ENCODE results near the gene SNN. TPM values are rescaled to one million over a fixed set of nuclear protein-coding genes. Genes with fewer than 3 reads are reported as not detected.

The SNN gene
- total RNA-seq, 1 donor from 2014 or later = 23.4 TPM

DNA sequence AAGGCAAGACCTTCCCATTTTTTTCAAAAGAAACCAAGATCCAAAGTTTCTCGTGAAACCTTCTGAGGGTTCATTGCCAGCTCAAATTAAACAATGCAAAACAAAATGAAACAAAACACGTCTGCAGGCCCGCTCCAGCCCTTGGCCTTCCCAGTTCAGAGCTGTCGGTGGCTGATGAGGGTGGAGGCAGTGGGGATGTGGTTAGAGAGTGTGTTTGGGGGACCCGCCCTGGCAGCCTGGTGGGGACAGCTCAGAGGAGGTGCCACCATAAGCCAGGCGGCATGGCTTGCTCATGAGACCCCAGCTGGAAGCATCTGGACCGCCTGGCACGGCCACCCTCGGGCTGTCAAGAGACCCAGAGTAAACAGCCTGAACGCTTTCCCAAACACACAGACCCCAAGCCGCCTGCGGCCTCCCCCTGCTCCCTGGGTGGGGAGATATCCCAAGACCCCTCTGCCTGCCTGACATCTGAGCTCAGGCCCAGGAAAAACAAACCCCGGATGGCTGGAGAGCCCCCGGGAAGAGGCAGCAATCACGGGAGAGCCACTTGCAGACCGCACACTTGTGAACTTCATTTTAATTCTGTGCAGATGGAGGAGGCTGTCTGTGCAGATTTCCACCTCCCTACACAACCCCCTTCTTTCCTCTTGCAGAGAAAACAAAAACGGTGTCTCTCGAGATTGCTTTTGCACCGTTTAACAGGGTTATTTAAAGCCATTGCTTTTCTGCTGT, 46.2 kb upstream of the SNN start:
- TF ChIP-seq, protein P1, sequence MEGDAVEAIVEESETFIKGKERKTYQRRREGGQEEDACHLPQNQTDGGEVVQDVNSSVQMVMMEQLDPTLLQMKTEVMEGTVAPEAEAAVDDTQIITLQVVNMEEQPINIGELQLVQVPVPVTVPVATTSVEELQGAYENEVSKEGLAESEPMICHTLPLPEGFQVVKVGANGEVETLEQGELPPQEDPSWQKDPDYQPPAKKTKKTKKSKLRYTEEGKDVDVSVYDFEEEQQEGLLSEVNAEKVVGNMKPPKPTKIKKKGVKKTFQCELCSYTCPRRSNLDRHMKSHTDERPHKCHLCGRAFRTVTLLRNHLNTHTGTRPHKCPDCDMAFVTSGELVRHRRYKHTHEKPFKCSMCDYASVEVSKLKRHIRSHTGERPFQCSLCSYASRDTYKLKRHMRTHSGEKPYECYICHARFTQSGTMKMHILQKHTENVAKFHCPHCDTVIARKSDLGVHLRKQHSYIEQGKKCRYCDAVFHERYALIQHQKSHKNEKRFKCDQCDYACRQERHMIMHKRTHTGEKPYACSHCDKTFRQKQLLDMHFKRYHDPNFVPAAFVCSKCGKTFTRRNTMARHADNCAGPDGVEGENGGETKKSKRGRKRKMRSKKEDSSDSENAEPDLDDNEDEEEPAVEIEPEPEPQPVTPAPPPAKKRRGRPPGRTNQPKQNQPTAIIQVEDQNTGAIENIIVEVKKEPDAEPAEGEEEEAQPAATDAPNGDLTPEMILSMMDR (IDR thresholded peaks at IDR 0.05) = no peak
- Mint-ChIP-seq H3K4me1 (ENCODE audit: unreplicated experiment) (peaks cover 71% of the 10 kb centered on the region), H3K27me3 (ENCODE audit: unreplicated experiment) (no peaks in the 10 kb centered on the region), H3K9me3 (ENCODE audit: unreplicated experiment) (peaks cover 4% of the 10 kb centered on the region), H3K4me3 (ENCODE audit: unreplicated experiment) (peak overlapping the region; percentile 58), H3K27ac (ENCODE audit: unreplicated experiment) (peak overlapping the region; percentile 94), H3K36me3 (ENCODE audit: unreplicated experiment) (peaks cover 3% of the 10 kb centered on the region)
- DNase-seq (ENCODE audit: extremely low spot score, unreplicated experiment) = peak; percentile 87

DNA sequence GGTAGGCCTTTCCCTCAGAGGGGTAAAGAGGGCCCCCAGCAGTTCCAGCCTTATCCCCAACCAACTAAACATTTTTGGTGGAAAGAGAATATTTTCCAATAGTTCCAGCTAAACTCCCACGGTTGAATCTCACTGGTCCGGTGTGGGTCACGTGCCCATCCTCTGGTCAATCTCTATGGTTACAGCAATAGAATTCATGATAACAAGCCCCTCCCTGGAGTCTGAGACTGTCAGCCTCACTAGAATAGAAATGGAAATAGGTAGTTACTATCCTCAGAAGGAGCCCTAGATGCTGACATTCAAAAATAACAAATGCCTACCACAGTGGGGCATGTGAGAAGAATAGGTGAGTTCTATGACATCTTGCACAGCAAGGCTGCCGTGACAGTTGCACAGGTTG, 44.0 kb upstream of the SNN start:
- DNase-seq (ENCODE audit: extremely low spot score, unreplicated experiment) = no peak
- Mint-ChIP-seq H3K27ac (ENCODE audit: unreplicated experiment) (peak overlapping the region; percentile 70), H3K9me3 (ENCODE audit: unreplicated experiment) (peaks cover 4% of the 10 kb centered on the region), H3K4me3 (ENCODE audit: unreplicated experiment) (no peak overlapping the region), H3K36me3 (ENCODE audit: unreplicated experiment) (peaks cover 3% of the 10 kb centered on the region), H3K4me1 (ENCODE audit: unreplicated experiment) (peaks cover 73% of the 10 kb centered on the region), H3K27me3 (ENCODE audit: unreplicated experiment) (no peaks in the 10 kb centered on the region)
- TF ChIP-seq, protein P1 (IDR thresholded peaks at IDR 0.05) = no peak

DNA sequence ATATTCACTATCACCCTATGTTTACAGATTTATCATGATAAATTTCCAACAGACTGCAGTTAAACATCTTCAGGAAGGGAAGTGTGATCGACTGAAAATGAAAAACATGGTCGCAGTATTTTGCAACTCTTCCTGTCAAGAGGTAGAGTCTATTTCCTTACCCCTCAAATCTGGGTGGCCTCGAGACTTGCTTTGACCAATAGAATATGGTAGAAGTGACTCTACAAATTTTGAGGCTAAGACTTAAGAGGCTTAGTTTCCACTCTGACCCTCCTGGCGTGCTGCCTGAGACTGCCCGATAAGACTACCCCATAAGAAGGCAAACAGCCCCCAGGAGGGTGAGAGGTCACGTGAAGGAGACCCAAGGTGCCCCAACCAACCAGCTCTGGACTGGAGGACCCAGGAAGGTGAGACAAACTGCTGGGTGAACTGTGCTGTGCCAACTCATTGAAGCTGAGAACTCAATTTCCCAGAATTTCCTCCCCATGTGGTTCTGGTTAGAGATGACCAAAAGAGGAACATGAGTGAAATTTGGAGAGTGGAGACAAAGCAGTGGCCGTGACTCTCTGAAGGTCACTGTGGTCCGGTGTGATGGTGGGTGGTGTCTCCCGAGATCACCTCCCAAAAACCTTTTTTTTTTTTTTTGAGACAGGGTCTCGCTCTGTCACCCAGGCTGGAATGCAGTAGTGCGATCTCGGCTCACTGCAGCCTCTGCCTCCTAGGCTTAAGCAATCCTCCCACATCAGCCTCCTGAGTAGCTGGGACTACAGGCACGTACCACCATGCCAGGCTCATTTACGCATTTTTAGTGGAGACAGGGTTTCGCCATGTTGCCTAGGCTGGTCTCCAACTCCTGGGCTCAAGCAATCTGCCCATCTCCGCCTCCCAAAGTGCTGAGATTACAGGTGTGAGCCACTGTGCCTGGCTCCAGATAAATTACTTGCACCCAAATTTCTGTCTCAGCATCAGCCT, 43.3 kb upstream of the SNN start:
- Mint-ChIP-seq H3K9me3 (ENCODE audit: unreplicated experiment) (peaks cover 4% of the 10 kb centered on the region), H3K27me3 (ENCODE audit: unreplicated experiment) (no peaks in the 10 kb centered on the region), H3K27ac (ENCODE audit: unreplicated experiment) (peak overlapping the region; percentile 31), H3K4me1 (ENCODE audit: unreplicated experiment) (peaks cover 74% of the 10 kb centered on the region), H3K4me3 (ENCODE audit: unreplicated experiment) (no peak overlapping the region), H3K36me3 (ENCODE audit: unreplicated experiment) (peaks cover 3% of the 10 kb centered on the region)
- DNase-seq (ENCODE audit: extremely low spot score, unreplicated experiment) = no peak
- TF ChIP-seq, protein P1 (IDR thresholded peaks at IDR 0.05) = no peak

DNA sequence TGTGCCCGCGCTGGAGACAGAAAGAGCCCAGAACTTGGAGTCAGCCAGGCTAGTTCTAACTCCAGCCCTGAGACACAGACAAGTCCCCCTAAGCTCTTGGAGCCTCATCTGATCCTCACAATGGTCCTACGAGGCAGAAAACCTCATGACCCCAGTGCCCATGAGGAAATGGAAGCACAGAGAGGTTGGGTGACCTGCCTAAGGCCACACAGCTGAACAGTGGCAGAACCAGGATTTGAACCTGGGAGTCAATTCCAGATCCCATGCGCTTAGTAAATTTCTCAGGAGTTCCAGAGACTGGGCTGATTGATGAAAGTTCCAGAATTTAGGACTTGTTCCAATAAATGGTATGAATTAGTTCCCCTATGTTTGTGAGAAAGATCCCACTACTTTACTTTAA, 42.5 kb upstream of the SNN start:
- no peak for DNase-seq (ENCODE audit: extremely low spot score, unreplicated experiment)
- no peaks in the 10 kb centered on the region for H3K36me3 Mint-ChIP-seq (ENCODE audit: unreplicated experiment)
- no peaks in the 10 kb centered on the region for H3K9me3 Mint-ChIP-seq (ENCODE audit: unreplicated experiment)
- TF ChIP-seq, protein P1 (IDR thresholded peaks at IDR 0.05) = no peak
- no peak overlapping the region for H3K27ac Mint-ChIP-seq (ENCODE audit: unreplicated experiment)
- no peaks in the 10 kb centered on the region for H3K27me3 Mint-ChIP-seq (ENCODE audit: unreplicated experiment)
- peaks cover 74% of the 10 kb centered on the region for H3K4me1 Mint-ChIP-seq (ENCODE audit: unreplicated experiment)
- no peak overlapping the region for H3K4me3 Mint-ChIP-seq (ENCODE audit: unreplicated experiment)

Measured in osteocyte (in vitro differentiated cells).